Measurements from ENCODE around the gene NT5C2. TPM values are rescaled to one million over a fixed set of nuclear protein-coding genes. Genes with fewer than 3 reads are reported as not detected.

Gene NT5C2
- total RNA-seq, 1 experiment from 2014 or later, result 76.1 TPM

- TF ChIP-seq, protein P1, sequence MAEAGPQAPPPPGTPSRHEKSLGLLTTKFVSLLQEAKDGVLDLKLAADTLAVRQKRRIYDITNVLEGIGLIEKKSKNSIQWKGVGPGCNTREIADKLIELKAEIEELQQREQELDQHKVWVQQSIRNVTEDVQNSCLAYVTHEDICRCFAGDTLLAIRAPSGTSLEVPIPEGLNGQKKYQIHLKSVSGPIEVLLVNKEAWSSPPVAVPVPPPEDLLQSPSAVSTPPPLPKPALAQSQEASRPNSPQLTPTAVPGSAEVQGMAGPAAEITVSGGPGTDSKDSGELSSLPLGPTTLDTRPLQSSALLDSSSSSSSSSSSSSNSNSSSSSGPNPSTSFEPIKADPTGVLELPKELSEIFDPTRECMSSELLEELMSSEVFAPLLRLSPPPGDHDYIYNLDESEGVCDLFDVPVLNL (CRISPR knock-in tag; IDR thresholded peaks at IDR 0.05; ENCODE audit: borderline replicate concordance, low read depth), result no peak
- DNase-seq (ENCODE audit: low spot score) (no peak), ATAC-seq (no peak)
- H3K4me3 Mint-ChIP-seq, result no peak overlapping the region
- H3K27me3 Mint-ChIP-seq (ENCODE audit: low read depth), result peaks cover 13% of the 10 kb centered on the region
- peaks cover 47% of the 10 kb centered on the region for H3K4me1 Mint-ChIP-seq
- H3K36me3 Mint-ChIP-seq, result no peaks in the 10 kb centered on the region
- H3K9me3 Mint-ChIP-seq, result peaks cover 4% of the 10 kb centered on the region
- no peak overlapping the region; the same call in 1 of the 2 replicates for H3K27ac Mint-ChIP-seq
- ChIA-PET POLR2A (no interaction called here), CTCF (interaction anchor here (1.2 to 1.4 kb wide), 3 partner anchors 18 to 46 kb away, joined by 4 to 8 read pairs (median 6); no protein-coding TSS in a partner anchor)
These were observed 4.8 kb upstream of the NT5C2 start for GRCh38 chr10:103197903-103198302.

- ChIA-PET POLR2A (no interaction called here), CTCF (interaction anchor here (1.2 to 1.6 kb wide), 4 partner anchors 19 to 47 kb away, joined by 4 to 8 read pairs (median 6); no protein-coding TSS in a partner anchor)
- Mint-ChIP-seq H3K27ac (no peak overlapping the region), H3K4me3 (no peak overlapping the region), H3K9me3 (peaks cover 4% of the 10 kb centered on the region), H3K4me1 (peaks cover 40% of the 10 kb centered on the region), H3K36me3 (no peaks in the 10 kb centered on the region), H3K27me3 (ENCODE audit: low read depth) (peaks cover 13% of the 10 kb centered on the region)
- ATAC-seq (no peak; the same call in 1 of the 2 replicates), DNase-seq (ENCODE audit: low spot score) (no peak)
- TF ChIP-seq CREM (CRISPR knock-in tag; IDR thresholded peaks at IDR 0.05), result no peak
- TF ChIP-seq, protein P2, sequence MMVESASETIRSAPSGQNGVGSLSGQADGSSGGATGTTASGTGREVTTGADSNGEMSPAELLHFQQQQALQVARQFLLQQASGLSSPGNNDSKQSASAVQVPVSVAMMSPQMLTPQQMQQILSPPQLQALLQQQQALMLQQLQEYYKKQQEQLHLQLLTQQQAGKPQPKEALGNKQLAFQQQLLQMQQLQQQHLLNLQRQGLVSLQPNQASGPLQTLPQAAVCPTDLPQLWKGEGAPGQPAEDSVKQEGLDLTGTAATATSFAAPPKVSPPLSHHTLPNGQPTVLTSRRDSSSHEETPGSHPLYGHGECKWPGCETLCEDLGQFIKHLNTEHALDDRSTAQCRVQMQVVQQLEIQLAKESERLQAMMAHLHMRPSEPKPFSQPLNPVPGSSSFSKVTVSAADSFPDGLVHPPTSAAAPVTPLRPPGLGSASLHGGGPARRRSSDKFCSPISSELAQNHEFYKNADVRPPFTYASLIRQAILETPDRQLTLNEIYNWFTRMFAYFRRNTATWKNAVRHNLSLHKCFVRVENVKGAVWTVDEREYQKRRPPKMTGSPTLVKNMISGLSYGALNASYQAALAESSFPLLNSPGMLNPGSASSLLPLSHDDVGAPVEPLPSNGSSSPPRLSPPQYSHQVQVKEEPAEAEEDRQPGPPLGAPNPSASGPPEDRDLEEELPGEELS (CRISPR knock-in tag; IDR thresholded peaks at IDR 0.05), result no peak
- TF ChIP-seq, protein P3, sequence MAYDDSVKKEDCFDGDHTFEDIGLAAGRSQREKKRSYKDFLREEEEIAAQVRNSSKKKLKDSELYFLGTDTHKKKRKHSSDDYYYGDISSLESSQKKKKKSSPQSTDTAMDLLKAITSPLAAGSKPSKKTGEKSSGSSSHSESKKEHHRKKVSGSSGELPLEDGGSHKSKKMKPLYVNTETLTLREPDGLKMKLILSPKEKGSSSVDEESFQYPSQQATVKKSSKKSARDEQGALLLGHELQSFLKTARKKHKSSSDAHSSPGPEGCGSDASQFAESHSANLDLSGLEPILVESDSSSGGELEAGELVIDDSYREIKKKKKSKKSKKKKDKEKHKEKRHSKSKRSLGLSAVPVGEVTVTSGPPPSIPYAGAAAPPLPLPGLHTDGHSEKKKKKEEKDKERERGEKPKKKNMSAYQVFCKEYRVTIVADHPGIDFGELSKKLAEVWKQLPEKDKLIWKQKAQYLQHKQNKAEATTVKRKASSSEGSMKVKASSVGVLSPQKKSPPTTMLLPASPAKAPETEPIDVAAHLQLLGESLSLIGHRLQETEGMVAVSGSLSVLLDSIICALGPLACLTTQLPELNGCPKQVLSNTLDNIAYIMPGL (CRISPR knock-in tag; IDR thresholded peaks at IDR 0.05), result no peak
- TF ChIP-seq SMAD3 (CRISPR knock-in tag; IDR thresholded peaks at IDR 0.05; ENCODE audit: borderline replicate concordance), result no peak
- TF ChIP-seq ZNF219 (CRISPR knock-in tag; IDR thresholded peaks at IDR 0.05; ENCODE audit: borderline replicate concordance), result no peak
- TF ChIP-seq JUN (CRISPR knock-in tag; IDR thresholded peaks at IDR 0.05), result no peak
- TF ChIP-seq TEAD1 (CRISPR knock-in tag; IDR thresholded peaks at IDR 0.05), result no peak
These were observed 4.1 kb upstream of the NT5C2 start for GRCh38 chr10:103197174-103197573.

- Mint-ChIP-seq H3K4me3 (no peak overlapping the region), H3K9me3 (peaks cover 4% of the 10 kb centered on the region), H3K36me3 (no peaks in the 10 kb centered on the region), H3K27ac (no peak overlapping the region), H3K4me1 (peaks cover 41% of the 10 kb centered on the region), H3K27me3 (ENCODE audit: low read depth) (peaks cover 13% of the 10 kb centered on the region)
- ChIA-PET POLR2A (no interaction called here), CTCF (interaction anchor here (0.6 to 1.6 kb wide), 3 partner anchors 45 to 120 kb away, joined by 4 to 8 read pairs (median 6); no protein-coding TSS in a partner anchor)
- DNase-seq (ENCODE audit: low spot score), result no peak
- ATAC-seq, result no peak
- TF ChIP-seq, protein P4, sequence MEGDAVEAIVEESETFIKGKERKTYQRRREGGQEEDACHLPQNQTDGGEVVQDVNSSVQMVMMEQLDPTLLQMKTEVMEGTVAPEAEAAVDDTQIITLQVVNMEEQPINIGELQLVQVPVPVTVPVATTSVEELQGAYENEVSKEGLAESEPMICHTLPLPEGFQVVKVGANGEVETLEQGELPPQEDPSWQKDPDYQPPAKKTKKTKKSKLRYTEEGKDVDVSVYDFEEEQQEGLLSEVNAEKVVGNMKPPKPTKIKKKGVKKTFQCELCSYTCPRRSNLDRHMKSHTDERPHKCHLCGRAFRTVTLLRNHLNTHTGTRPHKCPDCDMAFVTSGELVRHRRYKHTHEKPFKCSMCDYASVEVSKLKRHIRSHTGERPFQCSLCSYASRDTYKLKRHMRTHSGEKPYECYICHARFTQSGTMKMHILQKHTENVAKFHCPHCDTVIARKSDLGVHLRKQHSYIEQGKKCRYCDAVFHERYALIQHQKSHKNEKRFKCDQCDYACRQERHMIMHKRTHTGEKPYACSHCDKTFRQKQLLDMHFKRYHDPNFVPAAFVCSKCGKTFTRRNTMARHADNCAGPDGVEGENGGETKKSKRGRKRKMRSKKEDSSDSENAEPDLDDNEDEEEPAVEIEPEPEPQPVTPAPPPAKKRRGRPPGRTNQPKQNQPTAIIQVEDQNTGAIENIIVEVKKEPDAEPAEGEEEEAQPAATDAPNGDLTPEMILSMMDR (IDR thresholded peaks at IDR 0.05), result no peak
- TF ChIP-seq ETV6 (CRISPR knock-in tag; IDR thresholded peaks at IDR 0.05), result no peak
- TF ChIP-seq MXD4 (CRISPR knock-in tag; IDR thresholded peaks at IDR 0.05; ENCODE audit: borderline replicate concordance), result no peak
- TF ChIP-seq CBFB (CRISPR knock-in tag; IDR thresholded peaks at IDR 0.05; ENCODE audit: low read depth), result no peak
- TF ChIP-seq, protein P5, sequence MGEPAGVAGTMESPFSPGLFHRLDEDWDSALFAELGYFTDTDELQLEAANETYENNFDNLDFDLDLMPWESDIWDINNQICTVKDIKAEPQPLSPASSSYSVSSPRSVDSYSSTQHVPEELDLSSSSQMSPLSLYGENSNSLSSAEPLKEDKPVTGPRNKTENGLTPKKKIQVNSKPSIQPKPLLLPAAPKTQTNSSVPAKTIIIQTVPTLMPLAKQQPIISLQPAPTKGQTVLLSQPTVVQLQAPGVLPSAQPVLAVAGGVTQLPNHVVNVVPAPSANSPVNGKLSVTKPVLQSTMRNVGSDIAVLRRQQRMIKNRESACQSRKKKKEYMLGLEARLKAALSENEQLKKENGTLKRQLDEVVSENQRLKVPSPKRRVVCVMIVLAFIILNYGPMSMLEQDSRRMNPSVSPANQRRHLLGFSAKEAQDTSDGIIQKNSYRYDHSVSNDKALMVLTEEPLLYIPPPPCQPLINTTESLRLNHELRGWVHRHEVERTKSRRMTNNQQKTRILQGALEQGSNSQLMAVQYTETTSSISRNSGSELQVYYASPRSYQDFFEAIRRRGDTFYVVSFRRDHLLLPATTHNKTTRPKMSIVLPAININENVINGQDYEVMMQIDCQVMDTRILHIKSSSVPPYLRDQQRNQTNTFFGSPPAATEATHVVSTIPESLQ (CRISPR knock-in tag; IDR thresholded peaks at IDR 0.05), result no peak
- no peak for TF ChIP-seq ATF3 (CRISPR knock-in tag; conservative IDR thresholded peaks at IDR 0.05)
- no peak for TF ChIP-seq ESRRA (CRISPR knock-in tag; IDR thresholded peaks at IDR 0.05; ENCODE audit: borderline replicate concordance)
- TF ChIP-seq, protein P6, sequence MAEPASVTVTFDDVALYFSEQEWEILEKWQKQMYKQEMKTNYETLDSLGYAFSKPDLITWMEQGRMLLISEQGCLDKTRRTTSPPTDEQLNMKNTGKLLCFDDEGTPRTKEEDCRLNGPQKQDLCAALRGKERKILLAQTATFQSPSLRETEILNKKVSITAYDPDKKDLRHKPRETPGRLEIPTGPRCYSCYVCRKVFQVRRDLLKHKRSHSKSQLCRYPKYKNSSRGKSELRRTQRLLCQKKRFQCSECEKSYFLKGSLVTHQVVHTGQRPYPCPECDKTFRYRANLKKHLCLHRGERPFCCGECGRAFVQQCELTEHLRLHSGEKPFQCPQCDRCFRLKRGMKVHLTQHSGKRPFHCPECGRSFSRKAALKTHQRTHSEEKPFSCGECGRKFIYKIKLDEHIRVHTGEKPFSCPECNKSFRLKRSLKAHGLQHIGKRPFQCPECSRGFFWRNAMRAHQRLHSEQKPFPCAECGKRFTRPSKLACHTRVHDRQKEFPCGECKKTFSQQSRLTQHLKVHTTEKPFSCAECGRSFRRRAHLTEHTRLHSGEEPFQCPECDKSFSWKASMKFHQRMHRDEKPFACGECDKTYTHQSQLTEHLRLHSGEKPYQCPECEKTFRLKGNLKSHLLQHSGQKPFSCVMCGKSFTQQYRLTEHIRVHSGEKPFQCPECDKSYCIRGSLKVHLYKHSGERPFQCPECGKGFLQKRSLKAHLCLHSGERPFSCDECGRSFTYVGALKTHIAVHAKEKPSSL (CRISPR knock-in tag; conservative IDR thresholded peaks at IDR 0.05), result no peak
These were observed 3.4 kb upstream of the NT5C2 start for GRCh38 chr10:103196516-103196915.
